Panc1 (cell line): ENCODE data around the gene CARNS1. TPM values are rescaled to one million over a fixed set of nuclear protein-coding genes. Genes with fewer than 3 reads are reported as not detected.

Source experiments
- ATAC-seq: fragments of 200-7000 bp; cut with Tn5 transposase; 2 replicates; pipeline ENCODE4 v1.9.1; 2020; ENCODE audit warnings: mild to moderate bottlenecking, moderate library complexity
- BruUV-seq: library from RNA; stranded (reverse); fragments of 400-500 nt; replicated peaks from 2 replicates; lab custom pipeline; 2021; lab: Mats Ljungman, UMichigan
- CTCF ChIA-PET: fragments of 300-600 bp; sonication (Branson Sonifier 250); formaldehyde crosslinking; loops from one replicate; lab custom pipeline; 2022; ENCODE audit warnings: antibody characterized with exemption; lab: Charles Lee
- POLR2A ChIA-PET: fragments of 300-600 bp; sonication (Branson Sonifier 250); formaldehyde crosslinking; loops from one replicate; lab custom pipeline; 2022; ENCODE audit warnings: antibody characterized with exemption; lab: Charles Lee
- DNase-seq: peaks from one replicate; pipeline ENCODE4 v3.0.0-alpha.2; 2010; ENCODE audit warnings: low read depth, low spot score
- H3K27ac ChIP-seq: 2 replicates; pipeline ENCODE4 v1.5.1; 2011; ENCODE audit warnings: mild to moderate bottlenecking, low read length, inconsistent platforms
- H3K27me3 ChIP-seq: fragments of 200-500 bp; sonication (Bioruptor generic); 2 replicates; pipeline ENCODE4 v1.6.0; 2014; ENCODE audit warnings: low read length, inconsistent platforms; ENCODE audit not compliant: control insufficient read depth, insufficient read depth
- H3K36me3 ChIP-seq: fragments of 200-500 bp; sonication (Bioruptor generic); 2 replicates; pipeline ENCODE4 v1.5.1; 2014; ENCODE audit warnings: inconsistent platforms, mild to moderate bottlenecking, low read length, moderate library complexity; ENCODE audit not compliant: control insufficient read depth, insufficient read depth
- H3K4me1 ChIP-seq: 2 replicates; pipeline ENCODE4 v1.5.1; 2011; ENCODE audit warnings: inconsistent platforms, mild to moderate bottlenecking, low read length, moderate library complexity; ENCODE audit not compliant: control insufficient read depth, insufficient read depth
- H3K4me3 ChIP-seq, 2 experiments: 2 replicates each; pipeline ENCODE4 v1.5.1; 2011 to 2012; ENCODE audit warnings: low read depth in 2 of 2, low read length in 2 of 2, mild to moderate bottlenecking in 2 of 2, inconsistent platforms in 1 of 2, moderate library complexity in 1 of 2
- H3K9me3 ChIP-seq: fragments of 200-500 bp; sonication (Bioruptor generic); 2 replicates; pipeline ENCODE4 v1.5.1; 2014; ENCODE audit warnings: low read depth, mild to moderate bottlenecking, inconsistent platforms, low read length, moderate library complexity; ENCODE audit not compliant: control insufficient read depth, insufficient read depth
- POLR2AphosphoS5 ChIP-seq: IDR thresholded peaks from 2 replicates; pipeline ENCODE4 v1.6.1; 2012; ENCODE audit warnings: mild to moderate bottlenecking, low read depth, low read length, moderate library complexity
- REST ChIP-seq, 2 experiments: IDR thresholded peaks; 2 replicates each; pipeline ENCODE4 v1.6.1; 2011 to 2012; ENCODE audit warnings: low read depth in 2 of 2, control low read depth in 1 of 2, low read length in 1 of 2, mild to moderate bottlenecking in 1 of 2, moderate library complexity in 1 of 2; ENCODE audit not compliant: insufficient read depth in 1 of 2
- SIN3A ChIP-seq: IDR thresholded peaks from 2 replicates; pipeline ENCODE4 v1.6.1; 2012; ENCODE audit warnings: low read depth, mild to moderate bottlenecking, low read length, moderate library complexity, borderline replicate concordance; ENCODE audit not compliant: insufficient read depth
- TCF7L2 ChIP-seq: IDR thresholded peaks from 2 replicates; pipeline ENCODE4 v1.6.1; 2011; ENCODE audit warnings: mild to moderate bottlenecking, low read depth, low read length, inconsistent platforms
- in situ Hi-C: cut with HindIII; loops from 2 replicates; pipeline ENCODE4 v1.10.0; 2016; ENCODE audit warnings: low sequenced_read_pairs, low pct_unique_long_range_greater_than_20kb
- intact Hi-C: fragments of 100-400 bp; cut with micrococcal nuclease; formaldehyde crosslinking; loops from one replicate; pipeline ENCODE4 v1.10.0; 2022; ENCODE audit not compliant: unreplicated experiment
- total RNA-seq: library from RNA; stranded (reverse); gene quantifications from one replicate; pipeline ENCODE4 v1.2.1, GENCODE V29; 2021; ENCODE audit not compliant: unreplicated experiment
- TF ChIP-seq, protein P1 (sequence below): fragments of 450-650 bp; IDR thresholded peaks from 2 replicates; pipeline ENCODE4 v1.5.1; 2017; ENCODE audit warnings: mild to moderate bottlenecking

The CARNS1 gene
- total RNA-seq, 1 experiment from 2014 or later: 1.0 TPM

DNA sequence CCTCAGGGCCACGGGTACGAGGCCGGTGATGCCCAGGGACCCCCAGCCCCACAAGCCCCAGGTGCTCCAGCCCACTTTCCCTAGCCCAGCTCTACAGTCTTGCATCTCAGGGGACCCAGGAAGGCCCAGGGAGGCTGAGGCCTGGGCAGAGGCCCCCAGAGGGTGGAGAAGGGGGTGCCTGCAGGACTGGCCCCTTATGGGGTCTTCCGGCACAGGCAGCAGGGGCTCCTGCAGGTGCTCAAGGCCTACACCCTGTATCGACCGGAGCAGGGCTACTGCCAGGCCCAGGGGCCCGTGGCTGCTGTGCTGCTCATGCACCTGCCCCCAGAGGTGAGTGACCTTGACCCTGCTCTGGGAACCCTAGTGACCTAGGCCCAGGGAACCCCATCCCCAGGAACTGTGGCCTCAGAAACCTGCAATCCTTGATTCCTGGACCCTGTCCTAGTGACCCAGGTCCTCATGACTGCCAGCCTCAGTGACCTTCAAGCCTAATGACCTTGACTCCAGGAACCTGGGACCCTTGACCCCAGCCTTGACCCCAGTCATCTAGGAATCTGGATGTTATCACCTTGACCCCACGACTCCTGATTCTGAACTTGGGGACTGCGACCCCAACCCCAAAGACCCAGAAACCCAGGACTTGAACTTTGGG, 9.7 kb upstream of the CARNS1 start:
- Histone ChIP-seq H3K9me3 (no peaks in the 10 kb centered on the region), H3K36me3 (no peaks in the 10 kb centered on the region; the same call in 1 of the 2 replicates), H3K4me1 (peaks cover 9% of the 10 kb centered on the region), H3K27ac (no peak overlapping the region), H3K27me3 (no peaks in the 10 kb centered on the region), H3K4me3 (no peak overlapping the region)
- TF ChIP-seq POLR2AphosphoS5 (no peak), TCF7L2 (no peak), SIN3A (no peak), REST (IDR thresholded peaks at IDR 0.05; ENCODE audit: insufficient read depth in 1 of 2, low read depth in 2 of 2, low read length in 1 of 2) (no peak)
- TF ChIP-seq, protein P1, sequence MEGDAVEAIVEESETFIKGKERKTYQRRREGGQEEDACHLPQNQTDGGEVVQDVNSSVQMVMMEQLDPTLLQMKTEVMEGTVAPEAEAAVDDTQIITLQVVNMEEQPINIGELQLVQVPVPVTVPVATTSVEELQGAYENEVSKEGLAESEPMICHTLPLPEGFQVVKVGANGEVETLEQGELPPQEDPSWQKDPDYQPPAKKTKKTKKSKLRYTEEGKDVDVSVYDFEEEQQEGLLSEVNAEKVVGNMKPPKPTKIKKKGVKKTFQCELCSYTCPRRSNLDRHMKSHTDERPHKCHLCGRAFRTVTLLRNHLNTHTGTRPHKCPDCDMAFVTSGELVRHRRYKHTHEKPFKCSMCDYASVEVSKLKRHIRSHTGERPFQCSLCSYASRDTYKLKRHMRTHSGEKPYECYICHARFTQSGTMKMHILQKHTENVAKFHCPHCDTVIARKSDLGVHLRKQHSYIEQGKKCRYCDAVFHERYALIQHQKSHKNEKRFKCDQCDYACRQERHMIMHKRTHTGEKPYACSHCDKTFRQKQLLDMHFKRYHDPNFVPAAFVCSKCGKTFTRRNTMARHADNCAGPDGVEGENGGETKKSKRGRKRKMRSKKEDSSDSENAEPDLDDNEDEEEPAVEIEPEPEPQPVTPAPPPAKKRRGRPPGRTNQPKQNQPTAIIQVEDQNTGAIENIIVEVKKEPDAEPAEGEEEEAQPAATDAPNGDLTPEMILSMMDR: no peak
- ATAC-seq: no peak
- BruUV-seq: no TSS peak
- no peak for DNase-seq
- CTCF ChIA-PET: interaction anchor here (0.5 kb wide), 1 partner anchor 237 kb away, joined by 5 read pairs; no protein-coding TSS in a partner anchor
- POLR2A ChIA-PET: no interaction called here
- in situ Hi-C loops: no loop called here
- intact Hi-C loops: no loop called here

- H3K27ac ChIP-seq: no peak overlapping the region
- H3K9me3 ChIP-seq: no peaks in the 10 kb centered on the region
- no peaks in the 10 kb centered on the region for H3K27me3 ChIP-seq
- in situ Hi-C loops: no loop called here
- intact Hi-C loops: no loop called here
- TF ChIP-seq POLR2AphosphoS5: no peak
- TF ChIP-seq REST (IDR thresholded peaks at IDR 0.05; ENCODE audit: insufficient read depth in 1 of 2, low read depth in 2 of 2, low read length in 1 of 2): no peak
- no peak for TF ChIP-seq SIN3A
- TF ChIP-seq, protein P1: no peak
- no peak for TF ChIP-seq TCF7L2
- no peak overlapping the region for H3K4me3 ChIP-seq
- ATAC-seq (no peak), DNase-seq (no peak)
- ChIA-PET CTCF (interaction anchor here (0.7 to 0.8 kb wide), 2 partner anchors 13 to 32 kb away, joined by 3 to 4 read pairs; no protein-coding TSS in a partner anchor), POLR2A (no interaction called here)
- BruUV-seq: no TSS peak
- H3K4me1 ChIP-seq: peaks cover 13% of the 10 kb centered on the region
- H3K36me3 ChIP-seq: no peaks in the 10 kb centered on the region
These were observed 9.0 kb upstream of the CARNS1 start for GRCh38 chr11:67406420-67406968.
